Gastrocnemius medialis (tissue), 4 donors: ENCODE results near the gene TNFRSF6B.
"Not testable (repeated sequence)": the region's sequence is repeated elsewhere in the genome, so short reads cannot be mapped to it uniquely, and the experiment has no call there.

ENCODE experiments used
- CTCF ChIP-seq, 5 experiments: fragments of 450-650 bp in 3 of 5; fragments of 200-600 bp in 2 of 5; sonication (generic) in 2 of 5; IDR thresholded peaks in 4 of 5; conservative IDR thresholded peaks in 1 of 5; 1 replicate in 4 of 5; 2 replicates in 1 of 5; pipeline ENCODE4 v1.5.1; 2016 to 2019; ENCODE audit warnings: antibody characterized with exemption in 5 of 5, mild to moderate bottlenecking in 3 of 5, moderate library complexity in 3 of 5
- POLR2A ChIP-seq, 2 donors: fragments of 450-650 bp; IDR thresholded peaks; one replicate each; pipeline ENCODE4 v1.6.1; 2017; ENCODE audit warnings: antibody characterized with exemption in 2 of 2, mild to moderate bottlenecking in 2 of 2, moderate library complexity in 2 of 2

GRCh38 chr20:63650486-63650885 is 46.0 kb upstream of the TNFRSF6B start:
- TF ChIP-seq CTCF (IDR thresholded peaks at IDR 0.05 in 4 of 5, conservative IDR thresholded peaks at IDR 0.05 in 1 of 5); POLR2A (IDR thresholded peaks at IDR 0.05): not testable (repeated sequence)
